SK-N-SH treated with all-trans-retinoic acid at 6 μM for 48 hours (cell line): ENCODE measurements around the gene SPATA25.

Experiments used
- ATAC-seq: fragments of 200-7000 bp; cut with Tn5 transposase; 3 replicates; pipeline ENCODE4 v1.9.1; 2020; ENCODE audit warnings: mild to moderate bottlenecking, moderate library complexity
- ARNTL ChIP-seq: fragments of 450-650 bp; formaldehyde crosslinking; IDR thresholded peaks from 2 replicates; pipeline ENCODE4 v1.5.0; 2020; ENCODE audit warnings: low read depth, mild to moderate bottlenecking, moderate library complexity, borderline replicate concordance
- BACH2 ChIP-seq: fragments of 250-450 bp; sonication (Bioruptor Pico); IDR thresholded peaks from 2 replicates; pipeline ENCODE4 v1.9.0; 2021; ENCODE audit warnings: mild to moderate bottlenecking, borderline replicate concordance
- CSDC2 ChIP-seq: fragments of 250-450 bp; sonication (Bioruptor Pico); IDR thresholded peaks from 2 replicates; pipeline ENCODE4 v1.5.0; 2020; ENCODE audit warnings: mild to moderate bottlenecking, moderate library complexity
- ESRRG ChIP-seq: fragments of 250-450 bp; sonication (Bioruptor Pico); IDR thresholded peaks from 2 replicates; pipeline ENCODE4 v1.6.1; 2021; ENCODE audit warnings: mild to moderate bottlenecking
- GLIS3 ChIP-seq: fragments of 250-450 bp; sonication (Bioruptor Pico); IDR thresholded peaks from 2 replicates; pipeline ENCODE4 v1.5.0; 2020; ENCODE audit warnings: mild to moderate bottlenecking, moderate library complexity
- OSR1 ChIP-seq: fragments of 250-450 bp; sonication (Bioruptor Pico); IDR thresholded peaks from 2 replicates; pipeline ENCODE4 v1.8.0; 2022; ENCODE audit warnings: moderate library complexity, mild to moderate bottlenecking, inconsistent platforms
- PPARA ChIP-seq: fragments of 250-450 bp; sonication (Bioruptor Pico); IDR thresholded peaks from 2 replicates; pipeline ENCODE4 v1.5.0; 2020; ENCODE audit warnings: mild to moderate bottlenecking, borderline replicate concordance
- RARB ChIP-seq: fragments of 250-450 bp; sonication (Bioruptor Pico); IDR thresholded peaks from 2 replicates; pipeline ENCODE4 v1.8.0; 2021; ENCODE audit warnings: mild to moderate bottlenecking, moderate library complexity
- SNAI2 ChIP-seq: fragments of 250-450 bp; sonication (Bioruptor Pico); IDR thresholded peaks from 2 replicates; pipeline ENCODE4 v1.5.0; 2020; ENCODE audit warnings: mild to moderate bottlenecking, moderate library complexity
- TCF4 ChIP-seq: fragments of 250-450 bp; sonication (Bioruptor Pico); IDR thresholded peaks from 2 replicates; pipeline ENCODE4 v1.8.0; 2021; ENCODE audit warnings: mild to moderate bottlenecking, moderate library complexity, borderline replicate concordance
- TOX ChIP-seq: fragments of 250-450 bp; sonication (Bioruptor Pico); IDR thresholded peaks from 2 replicates; pipeline ENCODE4 v1.8.0; 2021; ENCODE audit warnings: mild to moderate bottlenecking, moderate library complexity, borderline replicate concordance
- ZC3H10 ChIP-seq: fragments of 250-450 bp; sonication (Bioruptor Pico); IDR thresholded peaks from 2 replicates; pipeline ENCODE4 v1.5.1; 2021; ENCODE audit warnings: mild to moderate bottlenecking, moderate library complexity
- ZFP30 ChIP-seq: fragments of 450-650 bp; formaldehyde crosslinking; IDR thresholded peaks from 2 replicates; pipeline ENCODE4 v1.5.0; 2022; ENCODE audit warnings: mild to moderate bottlenecking, moderate library complexity
- ZNF565 ChIP-seq: fragments of 450-650 bp; formaldehyde crosslinking; conservative IDR thresholded peaks from 2 replicates; pipeline ENCODE4 v1.5.0; 2020; ENCODE audit warnings: low read depth, mild to moderate bottlenecking, moderate library complexity
- ZNF70 ChIP-seq: fragments of 450-650 bp; formaldehyde crosslinking; IDR thresholded peaks from 2 replicates; pipeline ENCODE4 v1.5.0; 2020; ENCODE audit warnings: mild to moderate bottlenecking, moderate library complexity
- ZNF8 ChIP-seq: fragments of 450-650 bp; formaldehyde crosslinking; IDR thresholded peaks from 2 replicates; pipeline ENCODE4 v1.5.0; 2020; ENCODE audit warnings: mild to moderate bottlenecking, moderate library complexity
- TF ChIP-seq, protein P1 (sequence below): fragments of 250-450 bp; sonication (Bioruptor Pico); IDR thresholded peaks from 2 replicates; pipeline ENCODE4 v1.5.1; 2020; ENCODE audit warnings: low read depth, mild to moderate bottlenecking, moderate library complexity
- TF ChIP-seq, protein P2 (sequence below): fragments of 250-450 bp; sonication (Bioruptor Pico); IDR thresholded peaks from 2 replicates; pipeline ENCODE4 v1.5.0; 2020; ENCODE audit warnings: mild to moderate bottlenecking, moderate library complexity
- TF ChIP-seq, protein P3 (sequence below): fragments of 250-450 bp; sonication (Bioruptor Pico); IDR thresholded peaks from 2 replicates; pipeline ENCODE4 v1.5.1; 2021; ENCODE audit warnings: mild to moderate bottlenecking, moderate library complexity
- TF ChIP-seq, protein P4 (sequence below): fragments of 250-450 bp; sonication (Bioruptor Pico); IDR thresholded peaks from 2 replicates; pipeline ENCODE4 v1.8.0; 2021; ENCODE audit warnings: low read depth, mild to moderate bottlenecking, moderate library complexity, borderline replicate concordance
- TF ChIP-seq, protein P5 (sequence below): fragments of 250-450 bp; sonication (Bioruptor Pico); IDR thresholded peaks from 2 replicates; pipeline ENCODE4 v1.8.0; 2020; ENCODE audit warnings: mild to moderate bottlenecking, moderate library complexity, borderline replicate concordance

The SPATA25 gene

DNA sequence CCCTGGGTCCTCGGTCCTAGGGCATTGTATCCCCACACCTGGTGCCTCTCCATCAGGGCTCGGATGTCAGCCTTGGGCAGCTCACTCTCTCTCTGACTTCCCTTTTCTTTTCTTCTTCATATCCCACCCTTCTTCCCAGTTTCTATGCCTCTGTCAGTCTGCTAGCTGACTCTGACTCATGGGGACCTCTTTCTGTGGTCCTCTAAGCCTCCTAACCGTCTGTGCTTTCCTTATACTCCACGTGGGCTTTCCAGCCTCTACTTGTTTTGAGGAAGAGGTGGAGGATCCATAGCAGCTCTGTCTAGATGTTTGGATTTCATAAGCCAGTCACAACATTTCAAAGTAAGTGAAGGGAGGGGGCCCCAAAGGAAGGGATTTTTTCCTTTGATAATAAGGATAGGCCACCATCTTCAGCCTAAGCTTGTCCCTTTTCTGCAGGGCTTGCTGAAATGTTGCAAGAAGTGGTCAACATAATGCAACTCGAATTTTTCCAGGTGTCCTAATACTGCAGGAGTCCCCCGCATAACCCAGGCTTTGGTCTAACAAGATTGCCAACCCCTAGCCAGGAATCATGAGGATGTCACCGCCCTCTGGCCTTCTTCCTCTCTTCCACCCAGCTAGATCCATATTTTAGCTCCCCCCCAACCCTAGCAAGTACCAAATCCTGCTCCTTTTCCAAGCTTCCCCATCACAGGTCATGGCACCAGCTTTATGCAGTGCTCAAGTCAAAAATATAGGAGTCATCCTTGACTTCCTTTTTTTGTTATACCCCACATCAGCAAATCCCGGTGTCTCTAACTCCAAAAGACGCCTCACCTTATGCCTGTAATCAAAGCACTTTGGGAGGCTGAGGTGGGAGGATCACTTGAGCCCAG is 33.3 kb upstream of the SPATA25 start:
- TF ChIP-seq GLIS3 (CRISPR knock-in tag), result no peak
- no peak for TF ChIP-seq TOX (CRISPR knock-in tag)
- TF ChIP-seq PPARA (CRISPR knock-in tag), result no peak
- no peak for TF ChIP-seq ZNF565
- TF ChIP-seq, protein P1, sequence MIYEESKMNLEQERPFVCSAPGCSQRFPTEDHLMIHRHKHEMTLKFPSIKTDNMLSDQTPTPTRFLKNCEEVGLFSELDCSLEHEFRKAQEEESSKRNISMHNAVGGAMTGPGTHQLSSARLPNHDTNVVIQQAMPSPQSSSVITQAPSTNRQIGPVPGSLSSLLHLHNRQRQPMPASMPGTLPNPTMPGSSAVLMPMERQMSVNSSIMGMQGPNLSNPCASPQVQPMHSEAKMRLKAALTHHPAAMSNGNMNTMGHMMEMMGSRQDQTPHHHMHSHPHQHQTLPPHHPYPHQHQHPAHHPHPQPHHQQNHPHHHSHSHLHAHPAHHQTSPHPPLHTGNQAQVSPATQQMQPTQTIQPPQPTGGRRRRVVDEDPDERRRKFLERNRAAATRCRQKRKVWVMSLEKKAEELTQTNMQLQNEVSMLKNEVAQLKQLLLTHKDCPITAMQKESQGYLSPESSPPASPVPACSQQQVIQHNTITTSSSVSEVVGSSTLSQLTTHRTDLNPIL (CRISPR knock-in tag), result no peak
- TF ChIP-seq, protein P2, sequence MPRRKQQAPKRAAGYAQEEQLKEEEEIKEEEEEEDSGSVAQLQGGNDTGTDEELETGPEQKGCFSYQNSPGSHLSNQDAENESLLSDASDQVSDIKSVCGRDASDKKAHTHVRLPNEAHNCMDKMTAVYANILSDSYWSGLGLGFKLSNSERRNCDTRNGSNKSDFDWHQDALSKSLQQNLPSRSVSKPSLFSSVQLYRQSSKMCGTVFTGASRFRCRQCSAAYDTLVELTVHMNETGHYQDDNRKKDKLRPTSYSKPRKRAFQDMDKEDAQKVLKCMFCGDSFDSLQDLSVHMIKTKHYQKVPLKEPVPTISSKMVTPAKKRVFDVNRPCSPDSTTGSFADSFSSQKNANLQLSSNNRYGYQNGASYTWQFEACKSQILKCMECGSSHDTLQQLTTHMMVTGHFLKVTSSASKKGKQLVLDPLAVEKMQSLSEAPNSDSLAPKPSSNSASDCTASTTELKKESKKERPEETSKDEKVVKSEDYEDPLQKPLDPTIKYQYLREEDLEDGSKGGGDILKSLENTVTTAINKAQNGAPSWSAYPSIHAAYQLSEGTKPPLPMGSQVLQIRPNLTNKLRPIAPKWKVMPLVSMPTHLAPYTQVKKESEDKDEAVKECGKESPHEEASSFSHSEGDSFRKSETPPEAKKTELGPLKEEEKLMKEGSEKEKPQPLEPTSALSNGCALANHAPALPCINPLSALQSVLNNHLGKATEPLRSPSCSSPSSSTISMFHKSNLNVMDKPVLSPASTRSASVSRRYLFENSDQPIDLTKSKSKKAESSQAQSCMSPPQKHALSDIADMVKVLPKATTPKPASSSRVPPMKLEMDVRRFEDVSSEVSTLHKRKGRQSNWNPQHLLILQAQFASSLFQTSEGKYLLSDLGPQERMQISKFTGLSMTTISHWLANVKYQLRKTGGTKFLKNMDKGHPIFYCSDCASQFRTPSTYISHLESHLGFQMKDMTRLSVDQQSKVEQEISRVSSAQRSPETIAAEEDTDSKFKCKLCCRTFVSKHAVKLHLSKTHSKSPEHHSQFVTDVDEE (CRISPR knock-in tag), result no peak
- TF ChIP-seq CSDC2, result no peak
- TF ChIP-seq, protein P3, sequence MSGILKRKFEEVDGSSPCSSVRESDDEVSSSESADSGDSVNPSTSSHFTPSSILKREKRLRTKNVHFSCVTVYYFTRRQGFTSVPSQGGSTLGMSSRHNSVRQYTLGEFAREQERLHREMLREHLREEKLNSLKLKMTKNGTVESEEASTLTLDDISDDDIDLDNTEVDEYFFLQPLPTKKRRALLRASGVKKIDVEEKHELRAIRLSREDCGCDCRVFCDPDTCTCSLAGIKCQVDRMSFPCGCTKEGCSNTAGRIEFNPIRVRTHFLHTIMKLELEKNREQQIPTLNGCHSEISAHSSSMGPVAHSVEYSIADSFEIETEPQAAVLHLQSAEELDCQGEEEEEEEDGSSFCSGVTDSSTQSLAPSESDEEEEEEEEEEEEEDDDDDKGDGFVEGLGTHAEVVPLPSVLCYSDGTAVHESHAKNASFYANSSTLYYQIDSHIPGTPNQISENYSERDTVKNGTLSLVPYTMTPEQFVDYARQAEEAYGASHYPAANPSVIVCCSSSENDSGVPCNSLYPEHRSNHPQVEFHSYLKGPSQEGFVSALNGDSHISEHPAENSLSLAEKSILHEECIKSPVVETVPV (CRISPR knock-in tag), result no peak
- TF ChIP-seq, protein P4, sequence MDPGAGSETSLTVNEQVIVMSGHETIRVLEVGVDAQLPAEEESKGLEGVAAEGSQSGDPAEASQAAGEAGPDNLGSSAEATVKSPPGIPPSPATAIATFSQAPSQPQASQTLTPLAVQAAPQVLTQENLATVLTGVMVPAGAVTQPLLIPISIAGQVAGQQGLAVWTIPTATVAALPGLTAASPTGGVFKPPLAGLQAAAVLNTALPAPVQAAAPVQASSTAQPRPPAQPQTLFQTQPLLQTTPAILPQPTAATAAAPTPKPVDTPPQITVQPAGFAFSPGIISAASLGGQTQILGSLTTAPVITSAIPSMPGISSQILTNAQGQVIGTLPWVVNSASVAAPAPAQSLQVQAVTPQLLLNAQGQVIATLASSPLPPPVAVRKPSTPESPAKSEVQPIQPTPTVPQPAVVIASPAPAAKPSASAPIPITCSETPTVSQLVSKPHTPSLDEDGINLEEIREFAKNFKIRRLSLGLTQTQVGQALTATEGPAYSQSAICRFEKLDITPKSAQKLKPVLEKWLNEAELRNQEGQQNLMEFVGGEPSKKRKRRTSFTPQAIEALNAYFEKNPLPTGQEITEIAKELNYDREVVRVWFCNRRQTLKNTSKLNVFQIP, result no peak
- TF ChIP-seq ZNF8 (CRISPR knock-in tag), result no peak
- ATAC-seq, result no peak

DNA sequence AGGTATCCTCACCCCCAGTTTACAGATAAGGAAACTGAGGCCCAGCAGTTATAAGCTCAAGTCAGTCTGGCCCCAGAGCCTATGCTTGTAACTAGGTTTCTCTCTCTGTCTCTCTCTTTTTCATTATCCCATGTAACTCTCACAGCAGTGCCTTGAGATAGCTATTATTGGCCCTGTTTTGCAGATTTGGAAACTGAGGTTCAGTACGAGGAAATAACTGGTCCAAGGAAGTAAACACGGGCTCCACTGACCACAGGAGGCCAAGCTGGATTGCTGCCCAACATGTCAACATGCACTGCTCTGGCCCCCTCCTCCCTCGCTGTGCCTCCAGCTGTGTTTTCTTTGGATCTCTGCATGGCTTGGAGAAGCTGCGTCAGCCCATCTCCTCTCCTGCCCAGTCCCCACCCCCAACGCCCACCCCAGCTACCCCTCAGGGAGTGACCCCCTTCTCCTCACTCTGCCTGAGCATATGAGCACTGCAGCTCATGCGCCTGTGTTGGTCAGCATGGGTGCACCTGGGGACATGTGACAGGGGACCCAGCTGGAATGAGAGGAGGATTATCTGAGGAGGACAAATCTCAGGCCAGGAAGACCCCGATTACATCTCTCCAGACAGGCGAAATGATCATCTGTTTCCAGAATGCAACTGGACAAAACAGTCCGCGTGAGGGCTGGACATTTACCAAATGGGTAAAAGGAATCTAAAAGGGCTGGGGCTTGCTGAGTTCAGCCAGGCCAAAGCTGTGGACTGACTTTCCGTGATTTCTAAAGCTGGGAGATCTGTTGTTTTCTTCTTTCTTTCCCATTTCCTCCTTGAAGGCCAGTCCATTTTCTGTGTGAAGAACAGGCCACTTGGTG is 32.3 kb upstream of the SPATA25 start:
- ATAC-seq, result peak; percentile 41
- TF ChIP-seq PPARA (CRISPR knock-in tag) (no peak), SNAI2 (CRISPR knock-in tag) (no peak), ZC3H10 (CRISPR knock-in tag) (no peak), ARNTL (CRISPR knock-in tag) (no peak), ZNF565 (no peak), OSR1 (CRISPR knock-in tag) (no peak), BACH2 (CRISPR knock-in tag) (no peak), ZNF8 (CRISPR knock-in tag) (no peak), RARB (no peak), ZFP30 (no peak), ESRRG (CRISPR knock-in tag) (no peak), TCF4 (CRISPR knock-in tag) (no peak; the same call in 1 of the 2 replicates), ZNF70 (CRISPR knock-in tag) (no peak; the same call in 1 of the 2 replicates)
- TF ChIP-seq, protein P1 (CRISPR knock-in tag), result no peak
- TF ChIP-seq, protein P3 (CRISPR knock-in tag), result no peak
- TF ChIP-seq, protein P4, result no peak
- TF ChIP-seq, protein P5, sequence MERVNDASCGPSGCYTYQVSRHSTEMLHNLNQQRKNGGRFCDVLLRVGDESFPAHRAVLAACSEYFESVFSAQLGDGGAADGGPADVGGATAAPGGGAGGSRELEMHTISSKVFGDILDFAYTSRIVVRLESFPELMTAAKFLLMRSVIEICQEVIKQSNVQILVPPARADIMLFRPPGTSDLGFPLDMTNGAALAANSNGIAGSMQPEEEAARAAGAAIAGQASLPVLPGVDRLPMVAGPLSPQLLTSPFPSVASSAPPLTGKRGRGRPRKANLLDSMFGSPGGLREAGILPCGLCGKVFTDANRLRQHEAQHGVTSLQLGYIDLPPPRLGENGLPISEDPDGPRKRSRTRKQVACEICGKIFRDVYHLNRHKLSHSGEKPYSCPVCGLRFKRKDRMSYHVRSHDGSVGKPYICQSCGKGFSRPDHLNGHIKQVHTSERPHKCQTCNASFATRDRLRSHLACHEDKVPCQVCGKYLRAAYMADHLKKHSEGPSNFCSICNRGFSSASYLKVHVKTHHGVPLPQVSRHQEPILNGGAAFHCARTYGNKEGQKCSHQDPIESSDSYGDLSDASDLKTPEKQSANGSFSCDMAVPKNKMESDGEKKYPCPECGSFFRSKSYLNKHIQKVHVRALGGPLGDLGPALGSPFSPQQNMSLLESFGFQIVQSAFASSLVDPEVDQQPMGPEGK (CRISPR knock-in tag), result no peak
